ENCODE results near the gene SLC9A5. TPM values are rescaled to one million over a fixed set of nuclear protein-coding genes. Genes with fewer than 3 reads are reported as not detected.

SLC9A5 gene
- total and polyA plus RNA-seq, 9 of the 15 experiments (the other 6 are each of a cell fraction or from before 2014, with no cell fraction given) = 0.06 to 3.1 (median 1.2) TPM

GRCh38 chr16:67226804-67227566, 21.8 kb upstream of the SLC9A5 start, which contains the start of gene TMEM208 (continued):
- peak; percentile 47 for TF ChIP-seq HNRNPLL (IDR thresholded peaks at IDR 0.05; ENCODE audit: low read depth, low read length, poor library complexity, severe bottlenecking)
- 0 out of 2 replicates have a peak, but pooled peaks have one; percentile 33 for TF ChIP-seq SMC3 (conservative IDR thresholded peaks at IDR 0.05; ENCODE audit: insufficient read depth, low read depth, low read length)
- peak; percentile 89 to 91 for TF ChIP-seq NRF1 (conservative IDR thresholded peaks at IDR 0.05 in 1 of 2, IDR thresholded peaks at IDR 0.05 in 1 of 2)
- TF ChIP-seq ZC3H4 (CRISPR knock-in tag; IDR thresholded peaks at IDR 0.05; ENCODE audit: borderline replicate concordance) = peak; percentile 46; the same call in 1 of the 2 replicates
- peak; percentile 84 for TF ChIP-seq POLR2G (IDR thresholded peaks at IDR 0.05; ENCODE audit: low read depth, low read length)
- 0 out of 2 replicates have a peak, but pooled peaks have one; percentile 26 for TF ChIP-seq GTF2F1 (IDR thresholded peaks at IDR 0.05; ENCODE audit: low read depth, low read length)
- no peak for TF ChIP-seq PRPF4 (IDR thresholded peaks at IDR 0.05; ENCODE audit: insufficient read depth, low read depth, low read length, poor library complexity, severe bottlenecking)
- TF ChIP-seq SRF (CRISPR knock-in tag; IDR thresholded peaks at IDR 0.05) = peak in 1 of 2 experiments; percentile 36; a peak in 2 of 4 replicates
- no peak for TF ChIP-seq ZNF133 (CRISPR knock-in tag; IDR thresholded peaks at IDR 0.05)
- TF ChIP-seq NBN (IDR thresholded peaks at IDR 0.05; ENCODE audit: low read depth) = peak; percentile 85; the same call in 1 of the 2 replicates
- peak; percentile 47 for TF ChIP-seq BHLHE40 (IDR thresholded peaks at IDR 0.05; ENCODE audit: low read length)
- TF ChIP-seq CBFA2T2 (conservative IDR thresholded peaks at IDR 0.05) = no peak
- peak in 1 of 2 experiments; percentile 57; a peak in 1 of 4 replicates for TF ChIP-seq FOXA3 (CRISPR knock-in tag; conservative IDR thresholded peaks at IDR 0.05 in 1 of 2, IDR thresholded peaks at IDR 0.05 in 1 of 2)
- no peak for TF ChIP-seq E2F1 (CRISPR knock-in tag; IDR thresholded peaks at IDR 0.05)
- no peak for TF ChIP-seq TAL1 (IDR thresholded peaks at IDR 0.05)
- no peak for TF ChIP-seq ZKSCAN8 (CRISPR knock-in tag; IDR thresholded peaks at IDR 0.05)
- peak; percentile 94 for TF ChIP-seq MBD2 (IDR thresholded peaks at IDR 0.05; ENCODE audit: borderline replicate concordance, low read depth)
- 0 out of 4 replicates have a peak, but pooled peaks of 1 of the 2 experiments have one; percentile 30 for TF ChIP-seq ETV6 (IDR thresholded peaks at IDR 0.05; ENCODE audit: borderline replicate concordance in 1 of 2, low read depth in 2 of 2, low read length in 1 of 2)
- TF ChIP-seq ETV6 (CRISPR knock-in tag; IDR thresholded peaks at IDR 0.05; ENCODE audit: borderline replicate concordance) = no peak
- peak; percentile 39 for TF ChIP-seq NEUROD1 (IDR thresholded peaks at IDR 0.05; ENCODE audit: borderline replicate concordance, low read depth, low read length, partially characterized antibody)
- TF ChIP-seq SREBF1 (IDR thresholded peaks at IDR 0.05; ENCODE audit: borderline replicate concordance, low read depth, low read length) = peak; percentile 77; the same call in 1 of the 2 replicates
- TF ChIP-seq CTCF (IDR thresholded peaks at IDR 0.05 in 2 of 3, conservative IDR thresholded peaks at IDR 0.05 in 1 of 3; ENCODE audit: insufficient read depth in 2 of 3, low read depth in 1 of 3, low read length in 3 of 3) = peak in 2 of 3 experiments; percentile 27 to 28; a peak in 4 of 6 replicates
- TF ChIP-seq HMGN3 (IDR thresholded peaks at IDR 0.05; ENCODE audit: borderline replicate concordance, extremely low read depth, insufficient read length, low read depth, low read length) = peak; percentile 87
- TF ChIP-seq RCOR1 (IDR thresholded peaks at IDR 0.05; ENCODE audit: borderline replicate concordance in 1 of 2, low read depth in 2 of 2, low read length in 2 of 2) = 0 out of 4 replicates have a peak, but pooled peaks of 1 of the 2 experiments have one; percentile 51

Data from K562 (cell line).